H1 (cell line): ENCODE data around the gene OPCML.

Experiments
- BCL11A ChIP-seq, 2 experiments: IDR thresholded peaks; one replicate each; pipeline ENCODE4 v1.6.1; 2011; ENCODE audit warnings: low read depth in 2 of 2, low read length in 2 of 2, mild to moderate bottlenecking in 2 of 2
- CHD1 ChIP-seq: IDR thresholded peaks from 2 replicates; pipeline ENCODE4 v1.6.1; 2012; ENCODE audit warnings: low read depth, low read length, improper control_type of control experiment
- EZH2 ChIP-seq: fragments of 200-600 bp; sonication (generic); IDR thresholded peaks from 2 replicates; pipeline ENCODE4 v1.7.1; 2012; ENCODE audit warnings: low read depth, mild to moderate bottlenecking, moderate library complexity, low read length, inconsistent platforms; ENCODE audit not compliant: severe bottlenecking
- GTF2F1 ChIP-seq: IDR thresholded peaks from 2 replicates; pipeline ENCODE4 v1.6.1; 2012; ENCODE audit warnings: low read depth, low read length, improper control_type of control experiment, borderline replicate concordance
- JUND ChIP-seq: IDR thresholded peaks from 2 replicates; pipeline ENCODE4 v1.6.1; 2011; ENCODE audit warnings: mild to moderate bottlenecking, improper control_type of control experiment, low read length
- PHF8 ChIP-seq: fragments of 200-600 bp; sonication (generic); conservative IDR thresholded peaks from 2 replicates; pipeline ENCODE4 v1.7.1; 2012; ENCODE audit warnings: low read depth, mild to moderate bottlenecking, inconsistent platforms, low read length, moderate library complexity
- POLR2A ChIP-seq, 2 experiments: IDR thresholded peaks; 1 replicate in 1 of 2; 2 replicates in 1 of 2; pipeline ENCODE4 v1.6.1; 2011; ENCODE audit warnings: low read depth in 2 of 2, low read length in 2 of 2, mild to moderate bottlenecking in 2 of 2; ENCODE audit errors: control extremely low read depth in 1 of 2
- POLR2AphosphoS5 ChIP-seq: IDR thresholded peaks from 2 replicates; pipeline ENCODE4 v1.6.1; 2011; ENCODE audit warnings: low read depth, low read length
- SIRT6 ChIP-seq: IDR thresholded peaks from one replicate; pipeline ENCODE4 v1.7.1; 2012; ENCODE audit warnings: low read length, inconsistent platforms

- TF ChIP-seq CHD1 (no peak), PHF8 (no peak), SIRT6 (no peak), BCL11A (IDR thresholded peaks at IDR 0.05; ENCODE audit: low read depth in 2 of 2, low read length in 2 of 2) (no peak), POLR2AphosphoS5 (no peak), POLR2A (IDR thresholded peaks at IDR 0.05; ENCODE audit: control extremely low read depth in 1 of 2, low read depth in 2 of 2, low read length in 2 of 2) (no peak), JUND (no peak), EZH2 (no peak), GTF2F1 (no peak)
Observed at GRCh38 chr11:132744771-132745170, 787.5 kb downstream of the OPCML start.
